A673 (cell line): ENCODE measurements around the gene DOCK6.

Source experiments
- EZH2 ChIP-seq: fragments of 200-600 bp; sonication (generic); IDR thresholded peaks from 2 replicates; pipeline ENCODE4 v1.6.1; 2017; ENCODE audit warnings: borderline replicate concordance, low read depth, mild to moderate bottlenecking, mixed read lengths, antibody characterized with exemption, low read length; ENCODE audit not compliant: poor library complexity, severe bottlenecking
- TF ChIP-seq, protein P1 (sequence below): fragments of 300-800, 200-600 bp; sonication (generic); conservative IDR thresholded peaks from 2 replicates; pipeline ENCODE4 v1.5.1; 2017; ENCODE audit warnings: low read depth, mild to moderate bottlenecking, antibody characterized with exemption, low read length, moderate library complexity, mixed read lengths

DNA sequence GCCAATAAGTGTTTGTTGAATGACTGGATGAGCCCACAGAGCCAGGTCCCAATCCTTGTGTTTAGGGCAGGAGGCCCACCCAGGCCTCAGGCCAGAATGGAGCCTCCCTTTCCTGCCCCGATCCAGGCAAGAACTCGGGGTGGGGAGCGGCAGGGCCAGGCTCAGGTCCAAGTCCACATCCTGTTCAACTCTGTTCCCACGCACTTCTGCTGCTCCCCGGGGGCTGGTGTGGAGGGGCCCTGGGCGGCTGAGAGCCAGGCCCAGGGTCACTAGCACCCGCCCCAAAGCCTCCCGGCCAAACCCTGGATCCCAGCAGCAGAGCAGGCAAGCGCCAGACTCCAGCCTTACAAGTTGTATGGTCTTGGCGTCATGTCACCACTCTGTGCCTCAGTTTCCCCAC lies 14.9 kb downstream of the DOCK6 start:
- TF ChIP-seq, protein P1, sequence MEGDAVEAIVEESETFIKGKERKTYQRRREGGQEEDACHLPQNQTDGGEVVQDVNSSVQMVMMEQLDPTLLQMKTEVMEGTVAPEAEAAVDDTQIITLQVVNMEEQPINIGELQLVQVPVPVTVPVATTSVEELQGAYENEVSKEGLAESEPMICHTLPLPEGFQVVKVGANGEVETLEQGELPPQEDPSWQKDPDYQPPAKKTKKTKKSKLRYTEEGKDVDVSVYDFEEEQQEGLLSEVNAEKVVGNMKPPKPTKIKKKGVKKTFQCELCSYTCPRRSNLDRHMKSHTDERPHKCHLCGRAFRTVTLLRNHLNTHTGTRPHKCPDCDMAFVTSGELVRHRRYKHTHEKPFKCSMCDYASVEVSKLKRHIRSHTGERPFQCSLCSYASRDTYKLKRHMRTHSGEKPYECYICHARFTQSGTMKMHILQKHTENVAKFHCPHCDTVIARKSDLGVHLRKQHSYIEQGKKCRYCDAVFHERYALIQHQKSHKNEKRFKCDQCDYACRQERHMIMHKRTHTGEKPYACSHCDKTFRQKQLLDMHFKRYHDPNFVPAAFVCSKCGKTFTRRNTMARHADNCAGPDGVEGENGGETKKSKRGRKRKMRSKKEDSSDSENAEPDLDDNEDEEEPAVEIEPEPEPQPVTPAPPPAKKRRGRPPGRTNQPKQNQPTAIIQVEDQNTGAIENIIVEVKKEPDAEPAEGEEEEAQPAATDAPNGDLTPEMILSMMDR: no peak
- no peak for TF ChIP-seq EZH2
